Right lobe of liver (tissue), 6 donors: Measurements from ENCODE around the gene LRMDA. TPM values are rescaled to one million over a fixed set of nuclear protein-coding genes. Genes with fewer than 3 reads are reported as not detected.

Source experiments
- ATAC-seq, 4 donors: fragments of 200-7000 bp; cut with Tn5 transposase; one replicate each; pipeline ENCODE4 v1.9.1; 2020; ENCODE audit warnings: mild to moderate bottlenecking in 4 of 4, moderate library complexity in 4 of 4
- DNase-seq, 3 donors: peaks; one replicate each; pipeline ENCODE4 v3.0.0-alpha.2; 2020
- H3K27ac ChIP-seq, 3 donors: fragments of 200-600 bp; one replicate each; pipeline ENCODE4 v1.8.0; 2022
- H3K27me3 ChIP-seq, 2 donors: fragments of 200-600 bp; one replicate each; pipeline ENCODE4 v1.8.0; 2022
- H3K36me3 ChIP-seq, 4 donors: fragments of 200-600 bp; sonication (generic) in 1 of 4; one replicate each; pipeline versions ENCODE4 v1.5.1 to v1.8.0; 2017 to 2022; ENCODE audit warnings: control low read depth in 1 of 4
- H3K4me1 ChIP-seq, 4 donors: fragments of 200-600 bp; sonication (generic) in 1 of 4; one replicate each; pipeline versions ENCODE4 v1.5.1 to v1.8.0; 2017 to 2022; ENCODE audit warnings: control low read depth in 1 of 4
- H3K4me3 ChIP-seq, 3 donors: fragments of 200-600 bp; one replicate each; pipeline ENCODE4 v1.8.0; 2022
- H3K9me3 ChIP-seq, 4 donors: fragments of 200-600 bp; sonication (generic) in 1 of 4; one replicate each; pipeline versions ENCODE4 v1.5.1 to v1.8.0; 2017 to 2022; ENCODE audit warnings: control low read depth in 1 of 4
- POLR2A ChIP-seq: fragments of 450-650 bp; IDR thresholded peaks from one replicate; pipeline ENCODE4 v1.6.1; 2017; ENCODE audit warnings: antibody characterized with exemption, mild to moderate bottlenecking
- WGBS: methylation state at CpG from one replicate; pipeline ENCODE4 v1.1.6; 2018; ENCODE audit warnings: low coverage, low lambda C conversion rate; ENCODE audit not compliant: insufficient coverage; ENCODE audit errors: missing lambda C conversion rate; 5-methylcytosine and 5-hydroxymethylcytosine counted together
- intact Hi-C, 2 donors: fragments of 100-400 bp; cut with DNase I; formaldehyde crosslinking; loops; one replicate each; pipeline versions ENCODE4 v1.11.2 to v1.14.1; 2022
- total RNA-seq, 6 experiments: library from RNA; depleted of rRNA in 2 of 6; stranded (reverse); fragments of >200 nt in 2 of 6; fragmentation: NEBNext Ultra II Directional in 3 of 6; extraction: Animal tissue kit (Norgen Biotek cat#: 25700) in 3 of 6; gene quantifications; one replicate each; pipeline versions ENCODE4 v1.1.0 to v1.2.4, GENCODE V29; 2016 to 2023
- TF ChIP-seq, protein P1 (sequence below), 4 donors: fragments of 200-600 bp in 3 of 4; fragments of 450-650 bp in 1 of 4; IDR thresholded peaks; one replicate each; pipeline versions ENCODE4 v1.5.1 to v1.8.0; 2016 to 2022; ENCODE audit warnings: antibody characterized with exemption in 4 of 4, mild to moderate bottlenecking in 2 of 4
- donor health status: DM: no; HTN: yes; CAD: no.
- donor health status: DM: no; HTN: no; CAD: no.
- donor health status: DM: no; HTN: no; CAD: no.
- donor health status: DM: no; HTN: yes; CAD: no.
- donor health status: DM: no; HTN: yes; CAD: no.

LRMDA gene
- total RNA-seq, 6 experiments from 2014 or later, result 9.9 to 19.9 (median 16.3) TPM

DNA sequence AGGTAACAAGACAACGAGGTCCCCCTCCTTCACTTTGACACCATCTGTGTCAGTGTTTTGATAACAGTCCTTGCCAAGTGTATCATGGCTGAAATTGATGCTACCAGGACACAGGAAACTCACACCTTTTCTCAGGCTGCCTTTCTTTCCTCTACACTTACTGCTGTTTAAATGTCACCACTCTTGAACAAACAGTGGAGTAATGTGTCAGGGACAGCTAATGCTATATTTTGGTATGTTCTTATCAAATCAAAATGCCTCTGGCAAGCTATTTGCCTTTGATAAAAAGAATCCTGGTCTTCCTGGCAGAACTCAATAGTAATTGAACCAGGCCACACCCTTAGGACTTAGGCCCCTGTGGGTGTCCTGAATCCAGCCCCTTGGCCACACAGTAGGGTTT, 692.9 kb downstream of the LRMDA start:
- Histone ChIP-seq H3K36me3 (no peaks in the 10 kb centered on the region), H3K4me1 (no peaks in the 10 kb centered on the region), H3K27me3 (no peaks in the 10 kb centered on the region), H3K4me3 (no peak overlapping the region), H3K27ac (no peak overlapping the region), H3K9me3 (no peaks in the 10 kb centered on the region)
- ATAC-seq (peak in 1 of 4 donors; percentile 68), DNase-seq (no peak)
- TF ChIP-seq, protein P1, sequence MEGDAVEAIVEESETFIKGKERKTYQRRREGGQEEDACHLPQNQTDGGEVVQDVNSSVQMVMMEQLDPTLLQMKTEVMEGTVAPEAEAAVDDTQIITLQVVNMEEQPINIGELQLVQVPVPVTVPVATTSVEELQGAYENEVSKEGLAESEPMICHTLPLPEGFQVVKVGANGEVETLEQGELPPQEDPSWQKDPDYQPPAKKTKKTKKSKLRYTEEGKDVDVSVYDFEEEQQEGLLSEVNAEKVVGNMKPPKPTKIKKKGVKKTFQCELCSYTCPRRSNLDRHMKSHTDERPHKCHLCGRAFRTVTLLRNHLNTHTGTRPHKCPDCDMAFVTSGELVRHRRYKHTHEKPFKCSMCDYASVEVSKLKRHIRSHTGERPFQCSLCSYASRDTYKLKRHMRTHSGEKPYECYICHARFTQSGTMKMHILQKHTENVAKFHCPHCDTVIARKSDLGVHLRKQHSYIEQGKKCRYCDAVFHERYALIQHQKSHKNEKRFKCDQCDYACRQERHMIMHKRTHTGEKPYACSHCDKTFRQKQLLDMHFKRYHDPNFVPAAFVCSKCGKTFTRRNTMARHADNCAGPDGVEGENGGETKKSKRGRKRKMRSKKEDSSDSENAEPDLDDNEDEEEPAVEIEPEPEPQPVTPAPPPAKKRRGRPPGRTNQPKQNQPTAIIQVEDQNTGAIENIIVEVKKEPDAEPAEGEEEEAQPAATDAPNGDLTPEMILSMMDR (IDR thresholded peaks at IDR 0.05), result no peak
- TF ChIP-seq POLR2A, result no peak
- intact Hi-C loops, result no loop called here
- 73% methylated on average over 1 of the region's 1 CpG for WGBS

DNA sequence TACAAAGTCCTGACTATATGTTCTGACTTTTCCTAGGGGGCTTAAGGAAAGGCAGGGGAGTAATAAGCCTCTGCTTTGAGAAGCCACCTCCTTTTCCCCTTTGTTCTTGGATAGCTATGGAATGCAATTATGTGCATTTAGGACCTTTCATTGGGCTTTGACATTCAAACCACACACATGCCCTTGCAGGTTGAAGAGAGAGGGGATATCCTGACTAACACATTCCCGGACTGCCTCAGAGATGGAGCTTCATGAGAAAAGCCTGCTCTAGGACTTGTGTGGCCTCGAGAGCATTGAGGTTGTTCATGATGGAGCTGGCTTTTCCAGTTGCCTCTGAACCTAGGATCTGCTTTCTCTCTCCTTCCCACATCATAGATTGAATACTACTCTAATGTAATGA, 694.5 kb downstream of the LRMDA start:
- DNase-seq (no peak), ATAC-seq (no peak)
- no peak overlapping the region for H3K4me3 ChIP-seq
- H3K27me3 ChIP-seq, result no peaks in the 10 kb centered on the region
- H3K9me3 ChIP-seq, result no peaks in the 10 kb centered on the region
- no peaks in the 10 kb centered on the region for H3K36me3 ChIP-seq
- TF ChIP-seq POLR2A, result no peak
- TF ChIP-seq, protein P1 (IDR thresholded peaks at IDR 0.05), result no peak
- intact Hi-C loops, result no loop called here
- no peak overlapping the region for H3K27ac ChIP-seq
- no peaks in the 10 kb centered on the region for H3K4me1 ChIP-seq
- WGBS, result 82% methylated on average over 2 of the region's 2 CpGs

DNA sequence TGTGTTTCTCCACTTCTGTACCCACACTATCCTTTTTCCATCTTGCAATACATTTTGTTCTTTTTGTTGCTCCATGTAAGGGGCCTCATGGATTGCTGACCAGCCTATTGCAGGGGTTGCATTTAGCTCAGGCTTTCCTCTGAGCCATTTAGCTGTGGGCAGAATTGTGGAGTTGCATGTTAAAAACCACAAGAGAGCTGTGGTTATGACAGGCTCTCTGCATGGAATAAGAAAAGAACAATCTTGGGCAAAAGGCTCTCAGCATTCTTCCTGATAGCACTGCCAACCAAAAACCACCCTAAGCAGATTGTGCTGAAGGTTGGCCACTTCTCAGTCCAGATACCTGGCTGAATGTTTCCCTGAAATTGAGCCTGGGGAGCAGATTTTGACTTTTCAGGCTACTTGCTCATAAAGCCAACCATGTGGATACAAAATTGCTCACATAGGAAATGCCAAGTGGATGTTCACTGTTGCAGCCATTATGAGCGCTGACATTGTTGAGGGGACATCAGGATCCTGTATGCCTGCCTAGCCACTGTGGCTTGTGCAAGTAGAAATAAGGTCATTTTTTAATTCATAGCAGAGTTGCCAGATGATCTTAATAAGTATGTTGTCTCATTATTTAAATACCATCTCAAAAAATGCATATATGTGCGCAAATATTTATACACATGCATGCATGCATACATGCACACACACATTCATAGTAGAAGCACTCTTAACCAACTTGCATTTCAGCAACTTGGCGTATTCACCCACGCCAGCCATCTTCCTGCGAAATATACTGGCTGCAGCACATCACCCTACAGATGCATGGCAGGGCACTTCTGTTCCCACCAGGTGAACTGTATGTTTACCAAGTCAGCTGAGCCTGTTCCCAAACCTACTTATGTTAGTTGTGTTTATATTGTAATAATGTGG, 695.4 kb downstream of the LRMDA start:
- H3K27ac ChIP-seq, result no peak overlapping the region
- intact Hi-C loops, result no loop called here
- ATAC-seq, result no peak

DNA sequence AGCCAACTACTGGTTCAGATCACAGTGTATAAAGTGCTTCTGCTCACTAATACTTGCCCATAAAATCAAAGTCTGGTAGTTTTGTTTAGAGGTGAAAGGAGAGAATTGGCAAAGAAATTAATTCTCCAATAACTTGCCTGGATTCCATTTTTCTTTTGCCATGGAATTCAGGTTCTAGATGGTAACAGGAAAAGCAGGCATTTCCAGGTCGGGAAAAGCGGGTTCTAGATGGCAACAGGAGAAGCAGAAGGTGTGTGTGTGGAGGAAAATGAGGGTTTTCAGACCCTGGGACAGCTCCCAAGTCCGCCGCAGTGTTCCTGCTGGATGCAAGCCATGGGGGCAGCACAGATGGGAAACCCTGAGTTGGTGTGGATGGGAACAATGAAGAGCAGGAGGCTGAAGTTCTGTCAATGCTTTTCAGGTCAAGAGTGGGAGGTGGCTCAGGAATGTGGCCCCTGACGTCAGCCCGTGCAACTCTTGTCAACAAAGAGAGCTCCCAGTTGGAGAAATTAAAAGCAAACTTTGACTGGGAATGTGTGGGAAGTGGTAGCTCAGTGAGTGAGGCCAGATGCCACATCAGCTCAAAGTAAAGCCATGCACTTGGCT, 696.7 kb downstream of the LRMDA start:
- H3K36me3 ChIP-seq, result no peaks in the 10 kb centered on the region
- H3K4me3 ChIP-seq, result no peak overlapping the region
- ATAC-seq (peak in 1 of 4 donors; percentile 83), DNase-seq (peak in 1 of 3 donors; percentile 51)
- H3K4me1 ChIP-seq, result no peaks in the 10 kb centered on the region
- no peak for TF ChIP-seq POLR2A
- TF ChIP-seq, protein P1 (IDR thresholded peaks at IDR 0.05), result no peak
- intact Hi-C loops, result no loop called here
- H3K27ac ChIP-seq, result no peak overlapping the region
- 68% methylated on average over 6 of the region's 6 CpGs for WGBS
- no peaks in the 10 kb centered on the region for H3K27me3 ChIP-seq
- H3K9me3 ChIP-seq, result no peaks in the 10 kb centered on the region

More for the DNA sequence above, 695.4 kb downstream of the LRMDA start:
- Histone ChIP-seq H3K9me3 (no peaks in the 10 kb centered on the region), H3K4me3 (no peak overlapping the region), H3K4me1 (no peaks in the 10 kb centered on the region), H3K36me3 (no peaks in the 10 kb centered on the region), H3K27me3 (no peaks in the 10 kb centered on the region)
- no peak for DNase-seq
- 78% methylated on average over 3 of the region's 5 CpGs for WGBS
- TF ChIP-seq, protein P1 (IDR thresholded peaks at IDR 0.05), result no peak
- no peak for TF ChIP-seq POLR2A
